ENCODE results near the gene NEK2. TPM values are rescaled to one million over a fixed set of nuclear protein-coding genes. Genes with fewer than 3 reads are reported as not detected.
"Not testable (repeated sequence)": the region's sequence is repeated elsewhere in the genome, so short reads cannot be mapped to it uniquely, and the experiment has no call there.

The NEK2 gene
- total RNA-seq, 1 donor from 2014 or later, result 1.7 TPM

- Histone ChIP-seq H3K27ac (no peak overlapping the region), H3K27me3 (no peaks in the 10 kb centered on the region), H3K9me3 (no peaks in the 10 kb centered on the region), H3K36me3 (no peaks in the 10 kb centered on the region), H3K4me3 (no peak overlapping the region), H3K4me1 (peaks cover 6% of the 10 kb centered on the region)
- TF ChIP-seq POLR2A (IDR thresholded peaks at IDR 0.05), result no peak
- TF ChIP-seq POLR2AphosphoS5 (IDR thresholded peaks at IDR 0.05; ENCODE audit: insufficient read depth in 1 of 2, low read depth in 1 of 2), result no peak
- TF ChIP-seq CTCF (IDR thresholded peaks at IDR 0.05), result no peak
- no peak for DNase-seq (ENCODE audit: extremely low spot score in 2 of 2)
- intact Hi-C loops (cut with DNase I), result no loop called here
Observed at GRCh38 chr1:211638689-211639101, 36.7 kb downstream of the NEK2 start.

GRCh38 chr1:211638246-211638645 lies 37.2 kb downstream of the NEK2 start:
- Histone ChIP-seq H3K27me3 (no peaks in the 10 kb centered on the region), H3K27ac (no peak overlapping the region), H3K4me3 (no peak overlapping the region), H3K4me1 (peaks cover 3% of the 10 kb centered on the region), H3K9me3 (no peaks in the 10 kb centered on the region), H3K36me3 (no peaks in the 10 kb centered on the region)
- no peak for DNase-seq (ENCODE audit: extremely low spot score in 2 of 2)
- intact Hi-C loops (cut with DNase I), result no loop called here
- TF ChIP-seq CTCF (IDR thresholded peaks at IDR 0.05), result no peak
- TF ChIP-seq POLR2A (IDR thresholded peaks at IDR 0.05), result no peak
- no peak for TF ChIP-seq POLR2AphosphoS5 (IDR thresholded peaks at IDR 0.05; ENCODE audit: insufficient read depth in 1 of 2, low read depth in 1 of 2)

- no peak for DNase-seq (ENCODE audit: extremely low spot score in 2 of 2)
- Histone ChIP-seq H3K36me3 (no peaks in the 10 kb centered on the region), H3K4me1 (peaks cover 12% of the 10 kb centered on the region), H3K4me3 (no peak overlapping the region), H3K27me3 (no peaks in the 10 kb centered on the region), H3K27ac (no peak overlapping the region), H3K9me3 (no peaks in the 10 kb centered on the region)
- intact Hi-C loops (cut with DNase I), result no loop called here
- no peak for TF ChIP-seq POLR2A (IDR thresholded peaks at IDR 0.05)
- TF ChIP-seq CTCF (IDR thresholded peaks at IDR 0.05), result no peak
- TF ChIP-seq POLR2AphosphoS5 (IDR thresholded peaks at IDR 0.05; ENCODE audit: insufficient read depth in 1 of 2, low read depth in 1 of 2), result no peak
Observed at GRCh38 chr1:211637066-211637465, 38.4 kb downstream of the NEK2 start.

GRCh38 chr1:211636575-211637029 lies 38.8 kb downstream of the NEK2 start:
- H3K27ac ChIP-seq; intact Hi-C loops (cut with DNase I); H3K36me3 ChIP-seq; H3K4me3 ChIP-seq; DNase-seq (ENCODE audit: extremely low spot score in 2 of 2); H3K27me3 ChIP-seq; H3K9me3 ChIP-seq: not testable (repeated sequence)
- peaks cover 12% of the 10 kb centered on the region for H3K4me1 ChIP-seq

GRCh38 chr1:211635597-211636205 lies 39.7 kb downstream of the NEK2 start:
- no peak for TF ChIP-seq POLR2AphosphoS5 (IDR thresholded peaks at IDR 0.05; ENCODE audit: insufficient read depth in 1 of 2, low read depth in 1 of 2)
- no peak for TF ChIP-seq CTCF (IDR thresholded peaks at IDR 0.05)
- TF ChIP-seq POLR2A (IDR thresholded peaks at IDR 0.05), result no peak
- H3K27me3 ChIP-seq, result no peaks in the 10 kb centered on the region
- intact Hi-C loops (cut with DNase I), result no loop called here
- no peak for DNase-seq (ENCODE audit: extremely low spot score in 2 of 2)
- no peaks in the 10 kb centered on the region for H3K9me3 ChIP-seq
- no peak overlapping the region for H3K4me3 ChIP-seq
- H3K36me3 ChIP-seq, result no peaks in the 10 kb centered on the region
- peaks cover 16% of the 10 kb centered on the region for H3K4me1 ChIP-seq
- no peak overlapping the region for H3K27ac ChIP-seq
